ENCODE results near the gene ANKRD42.

- TF ChIP-seq POLR2AphosphoS5 (IDR thresholded peaks at IDR 0.05): no peak
- TF ChIP-seq CTCF (IDR thresholded peaks at IDR 0.05): no peak
Observed at GRCh38 chr11:83220260-83220659, 26.7 kb downstream of the ANKRD42 start.

Data from sigmoid colon (tissue), 4 donors.